Panc1 (cell line): ENCODE results near the gene FREM2. TPM values are rescaled to one million over a fixed set of nuclear protein-coding genes. Genes with fewer than 3 reads are reported as not detected.

Experiments used
- ATAC-seq: fragments of 200-7000 bp; cut with Tn5 transposase; 2 replicates; pipeline ENCODE4 v1.9.1; 2020; ENCODE audit warnings: mild to moderate bottlenecking, moderate library complexity
- BruUV-seq: library from RNA; stranded (reverse); fragments of 400-500 nt; replicated peaks from 2 replicates; lab custom pipeline; 2021; lab: Mats Ljungman, UMichigan
- CTCF ChIA-PET: fragments of 300-600 bp; sonication (Branson Sonifier 250); formaldehyde crosslinking; loops from one replicate; lab custom pipeline; 2022; ENCODE audit warnings: antibody characterized with exemption; lab: Charles Lee
- POLR2A ChIA-PET: fragments of 300-600 bp; sonication (Branson Sonifier 250); formaldehyde crosslinking; loops from one replicate; lab custom pipeline; 2022; ENCODE audit warnings: antibody characterized with exemption; lab: Charles Lee
- DNase-seq: peaks from one replicate; pipeline ENCODE4 v3.0.0-alpha.2; 2010; ENCODE audit warnings: low read depth, low spot score
- H3K27ac ChIP-seq: 2 replicates; pipeline ENCODE4 v1.5.1; 2011; ENCODE audit warnings: mild to moderate bottlenecking, low read length, inconsistent platforms
- H3K27me3 ChIP-seq: fragments of 200-500 bp; sonication (Bioruptor generic); 2 replicates; pipeline ENCODE4 v1.6.0; 2014; ENCODE audit warnings: low read length, inconsistent platforms; ENCODE audit not compliant: control insufficient read depth, insufficient read depth
- H3K36me3 ChIP-seq: fragments of 200-500 bp; sonication (Bioruptor generic); 2 replicates; pipeline ENCODE4 v1.5.1; 2014; ENCODE audit warnings: inconsistent platforms, mild to moderate bottlenecking, low read length, moderate library complexity; ENCODE audit not compliant: control insufficient read depth, insufficient read depth
- H3K4me1 ChIP-seq: 2 replicates; pipeline ENCODE4 v1.5.1; 2011; ENCODE audit warnings: inconsistent platforms, mild to moderate bottlenecking, low read length, moderate library complexity; ENCODE audit not compliant: control insufficient read depth, insufficient read depth
- H3K4me3 ChIP-seq, 2 experiments: 2 replicates each; pipeline ENCODE4 v1.5.1; 2011 to 2012; ENCODE audit warnings: low read depth in 2 of 2, low read length in 2 of 2, mild to moderate bottlenecking in 2 of 2, inconsistent platforms in 1 of 2, moderate library complexity in 1 of 2
- H3K9me3 ChIP-seq: fragments of 200-500 bp; sonication (Bioruptor generic); 2 replicates; pipeline ENCODE4 v1.5.1; 2014; ENCODE audit warnings: low read depth, mild to moderate bottlenecking, inconsistent platforms, low read length, moderate library complexity; ENCODE audit not compliant: control insufficient read depth, insufficient read depth
- POLR2AphosphoS5 ChIP-seq: IDR thresholded peaks from 2 replicates; pipeline ENCODE4 v1.6.1; 2012; ENCODE audit warnings: mild to moderate bottlenecking, low read depth, low read length, moderate library complexity
- REST ChIP-seq, 2 experiments: IDR thresholded peaks; 2 replicates each; pipeline ENCODE4 v1.6.1; 2011 to 2012; ENCODE audit warnings: low read depth in 2 of 2, control low read depth in 1 of 2, low read length in 1 of 2, mild to moderate bottlenecking in 1 of 2, moderate library complexity in 1 of 2; ENCODE audit not compliant: insufficient read depth in 1 of 2
- SIN3A ChIP-seq: IDR thresholded peaks from 2 replicates; pipeline ENCODE4 v1.6.1; 2012; ENCODE audit warnings: low read depth, mild to moderate bottlenecking, low read length, moderate library complexity, borderline replicate concordance; ENCODE audit not compliant: insufficient read depth
- TCF7L2 ChIP-seq: IDR thresholded peaks from 2 replicates; pipeline ENCODE4 v1.6.1; 2011; ENCODE audit warnings: mild to moderate bottlenecking, low read depth, low read length, inconsistent platforms
- in situ Hi-C: cut with HindIII; loops from 2 replicates; pipeline ENCODE4 v1.10.0; 2016; ENCODE audit warnings: low sequenced_read_pairs, low pct_unique_long_range_greater_than_20kb
- intact Hi-C: fragments of 100-400 bp; cut with micrococcal nuclease; formaldehyde crosslinking; loops from one replicate; pipeline ENCODE4 v1.10.0; 2022; ENCODE audit not compliant: unreplicated experiment
- total RNA-seq: library from RNA; stranded (reverse); gene quantifications from one replicate; pipeline ENCODE4 v1.2.1, GENCODE V29; 2021; ENCODE audit not compliant: unreplicated experiment
- TF ChIP-seq, protein P1 (sequence below): fragments of 450-650 bp; IDR thresholded peaks from 2 replicates; pipeline ENCODE4 v1.5.1; 2017; ENCODE audit warnings: mild to moderate bottlenecking

Gene FREM2
- total RNA-seq, 1 experiment from 2014 or later = 0.15 TPM

DNA sequence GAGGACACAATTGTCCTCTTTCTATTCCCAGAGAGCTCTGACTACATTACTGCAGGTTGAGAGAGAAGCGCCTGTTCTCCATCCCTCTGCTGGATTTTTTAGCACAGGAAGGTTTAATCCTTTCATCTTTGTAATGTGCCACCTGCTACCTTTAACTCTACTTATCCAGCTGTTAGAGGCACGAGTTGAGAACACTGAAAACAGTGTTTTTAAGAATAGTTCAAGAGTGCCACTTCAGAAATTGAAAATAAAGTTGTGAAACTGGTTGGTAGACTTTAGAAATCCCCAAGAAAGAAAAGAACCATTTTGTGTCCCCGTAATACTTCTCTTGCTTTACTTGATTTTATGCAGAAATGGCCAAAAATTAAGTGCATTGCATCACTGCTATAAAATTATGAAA is 20.6 kb downstream of the FREM2 start:
- TF ChIP-seq POLR2AphosphoS5 (no peak), TCF7L2 (no peak), REST (IDR thresholded peaks at IDR 0.05; ENCODE audit: insufficient read depth in 1 of 2, low read depth in 2 of 2, low read length in 1 of 2) (no peak), SIN3A (no peak)
- TF ChIP-seq, protein P1, sequence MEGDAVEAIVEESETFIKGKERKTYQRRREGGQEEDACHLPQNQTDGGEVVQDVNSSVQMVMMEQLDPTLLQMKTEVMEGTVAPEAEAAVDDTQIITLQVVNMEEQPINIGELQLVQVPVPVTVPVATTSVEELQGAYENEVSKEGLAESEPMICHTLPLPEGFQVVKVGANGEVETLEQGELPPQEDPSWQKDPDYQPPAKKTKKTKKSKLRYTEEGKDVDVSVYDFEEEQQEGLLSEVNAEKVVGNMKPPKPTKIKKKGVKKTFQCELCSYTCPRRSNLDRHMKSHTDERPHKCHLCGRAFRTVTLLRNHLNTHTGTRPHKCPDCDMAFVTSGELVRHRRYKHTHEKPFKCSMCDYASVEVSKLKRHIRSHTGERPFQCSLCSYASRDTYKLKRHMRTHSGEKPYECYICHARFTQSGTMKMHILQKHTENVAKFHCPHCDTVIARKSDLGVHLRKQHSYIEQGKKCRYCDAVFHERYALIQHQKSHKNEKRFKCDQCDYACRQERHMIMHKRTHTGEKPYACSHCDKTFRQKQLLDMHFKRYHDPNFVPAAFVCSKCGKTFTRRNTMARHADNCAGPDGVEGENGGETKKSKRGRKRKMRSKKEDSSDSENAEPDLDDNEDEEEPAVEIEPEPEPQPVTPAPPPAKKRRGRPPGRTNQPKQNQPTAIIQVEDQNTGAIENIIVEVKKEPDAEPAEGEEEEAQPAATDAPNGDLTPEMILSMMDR = no peak
- DNase-seq = no peak
- H3K36me3 ChIP-seq = no peaks in the 10 kb centered on the region
- ChIA-PET POLR2A (no interaction called here), CTCF (no interaction called here)
- H3K4me3 ChIP-seq = no peak overlapping the region
- ATAC-seq = no peak
- in situ Hi-C loops (no loop called here), intact Hi-C loops (no loop called here)
- no peaks in the 10 kb centered on the region for H3K9me3 ChIP-seq
- no peaks in the 10 kb centered on the region for H3K27me3 ChIP-seq
- no TSS peak for BruUV-seq
- no peaks in the 10 kb centered on the region for H3K4me1 ChIP-seq
- H3K27ac ChIP-seq = no peak overlapping the region

GRCh38 chr13:38713046-38713445 is 26.2 kb downstream of the FREM2 start:
- H3K9me3 ChIP-seq = no peaks in the 10 kb centered on the region
- no peaks in the 10 kb centered on the region for H3K36me3 ChIP-seq
- POLR2A ChIA-PET = no interaction called here
- no peaks in the 10 kb centered on the region for H3K4me1 ChIP-seq
- CTCF ChIA-PET = no interaction called here
- in situ Hi-C loops (no loop called here), intact Hi-C loops (no loop called here)
- H3K27ac ChIP-seq = no peak overlapping the region
- no peak for TF ChIP-seq POLR2AphosphoS5
- no peak for TF ChIP-seq REST (IDR thresholded peaks at IDR 0.05; ENCODE audit: insufficient read depth in 1 of 2, low read depth in 2 of 2, low read length in 1 of 2)
- TF ChIP-seq, protein P1 = no peak
- no peak for TF ChIP-seq TCF7L2
- no peak for DNase-seq
- ATAC-seq = no peak
- BruUV-seq = no TSS peak
- no peak overlapping the region for H3K4me3 ChIP-seq
- H3K27me3 ChIP-seq = no peaks in the 10 kb centered on the region
